Effector memory CD4-positive, alpha-beta T cell (primary cell): ENCODE results near the gene FOXP4.

Experiments used
- DNase-seq, 3 donors: peaks; one replicate each; pipeline ENCODE4 v3.0.0-alpha.2; 2020
- H3K27ac ChIP-seq: 2 replicates; pipeline ENCODE4 v1.7.0; 2013; ENCODE audit warnings: mild to moderate bottlenecking, low read length, moderate library complexity; ENCODE audit not compliant: insufficient read depth, poor library complexity, severe bottlenecking
- H3K27me3 ChIP-seq: replicated peaks from 2 replicates; pipeline ENCODE4 v1.7.0; 2013; ENCODE audit warnings: mild to moderate bottlenecking, low read length; ENCODE audit not compliant: insufficient read depth, control insufficient read depth, poor library complexity, severe bottlenecking
- H3K36me3 ChIP-seq: 2 replicates; pipeline ENCODE4 v1.7.0; 2013; ENCODE audit warnings: mild to moderate bottlenecking, low read length, moderate library complexity; ENCODE audit not compliant: control insufficient read depth, insufficient read depth
- H3K4me1 ChIP-seq: 2 replicates; pipeline ENCODE4 v1.7.0; 2013; ENCODE audit warnings: low read length, mild to moderate bottlenecking; ENCODE audit not compliant: control insufficient read depth, insufficient read depth, poor library complexity, severe bottlenecking
- H3K4me3 ChIP-seq: 2 replicates; pipeline ENCODE4 v1.7.0; 2013; ENCODE audit warnings: low read length, low read depth, mild to moderate bottlenecking; ENCODE audit not compliant: insufficient read depth, poor library complexity, severe bottlenecking
- H3K9me3 ChIP-seq: 2 replicates; pipeline ENCODE4 v1.7.0; 2013; ENCODE audit warnings: mild to moderate bottlenecking, low read length, moderate library complexity; ENCODE audit not compliant: control insufficient read depth

The FOXP4 gene

GRCh38 chr6:41555326-41556300 lies 9.4 kb downstream of the FOXP4 start:
- no peak for DNase-seq
- no peaks in the 10 kb centered on the region for H3K27me3 ChIP-seq
- no peak overlapping the region for H3K4me3 ChIP-seq
- no peak overlapping the region for H3K27ac ChIP-seq
- peaks cover 10% of the 10 kb centered on the region for H3K4me1 ChIP-seq
- H3K9me3 ChIP-seq: no peaks in the 10 kb centered on the region
- H3K36me3 ChIP-seq: no peaks in the 10 kb centered on the region

- no peaks in the 10 kb centered on the region for H3K9me3 ChIP-seq
- peaks cover 21% of the 10 kb centered on the region for H3K4me1 ChIP-seq
These were observed 11.2 kb downstream of the FOXP4 start for GRCh38 chr6:41557335-41557734.

GRCh38 chr6:41558033-41558807 lies 12.0 kb downstream of the FOXP4 start:
- Histone ChIP-seq H3K27me3 (no peaks in the 10 kb centered on the region), H3K9me3 (no peaks in the 10 kb centered on the region), H3K4me1 (peaks cover 21% of the 10 kb centered on the region), H3K4me3 (no peak overlapping the region), H3K27ac (no peak overlapping the region), H3K36me3 (no peaks in the 10 kb centered on the region)
- DNase-seq: no peak

More at GRCh38 chr6:41557335-41557734, 11.2 kb downstream of the FOXP4 start:
- no peak for DNase-seq
- Histone ChIP-seq H3K27ac (no peak overlapping the region), H3K27me3 (no peaks in the 10 kb centered on the region), H3K4me3 (no peak overlapping the region), H3K36me3 (no peaks in the 10 kb centered on the region)

GRCh38 chr6:41559655-41560427 lies 13.7 kb downstream of the FOXP4 start:
- Histone ChIP-seq H3K4me1 (peaks cover 21% of the 10 kb centered on the region), H3K27ac (peak overlapping the region; percentile 55), H3K4me3 (peak overlapping the region; percentile 57), H3K36me3 (no peaks in the 10 kb centered on the region), H3K9me3 (no peaks in the 10 kb centered on the region), H3K27me3 (no peaks in the 10 kb centered on the region)
- no peak for DNase-seq

GRCh38 chr6:41560431-41561192 lies 14.4 kb downstream of the FOXP4 start:
- Histone ChIP-seq H3K36me3 (peaks cover 3% of the 10 kb centered on the region), H3K4me1 (peaks cover 21% of the 10 kb centered on the region), H3K27ac (peak overlapping the region; percentile 55), H3K4me3 (peak overlapping the region; percentile 57), H3K27me3 (no peaks in the 10 kb centered on the region), H3K9me3 (no peaks in the 10 kb centered on the region)
- peak; percentile 87 to 93 (median 92) for DNase-seq

- Histone ChIP-seq H3K27ac (no peak overlapping the region), H3K9me3 (no peaks in the 10 kb centered on the region), H3K4me3 (peak overlapping the region; percentile 57), H3K4me1 (peaks cover 21% of the 10 kb centered on the region), H3K27me3 (no peaks in the 10 kb centered on the region), H3K36me3 (peaks cover 10% of the 10 kb centered on the region)
- no peak for DNase-seq
These were observed 15.2 kb downstream of the FOXP4 start for GRCh38 chr6:41561416-41561815.

GRCh38 chr6:41561931-41562911 lies 16.0 kb downstream of the FOXP4 start:
- DNase-seq: no peak
- Histone ChIP-seq H3K9me3 (no peaks in the 10 kb centered on the region), H3K4me3 (no peak overlapping the region), H3K4me1 (peaks cover 21% of the 10 kb centered on the region), H3K27me3 (no peaks in the 10 kb centered on the region), H3K36me3 (peaks cover 18% of the 10 kb centered on the region), H3K27ac (no peak overlapping the region)

GRCh38 chr6:41563060-41563776 lies 17.0 kb downstream of the FOXP4 start:
- peaks cover 21% of the 10 kb centered on the region for H3K36me3 ChIP-seq
- peaks cover 21% of the 10 kb centered on the region for H3K4me1 ChIP-seq
- no peaks in the 10 kb centered on the region for H3K9me3 ChIP-seq
- no peak overlapping the region for H3K4me3 ChIP-seq
- H3K27me3 ChIP-seq: no peaks in the 10 kb centered on the region
- no peak overlapping the region for H3K27ac ChIP-seq
- DNase-seq: no peak
